ENCODE measurements around the gene CREG2.

GRCh38 chr2:101427743-101428142, 40.4 kb upstream of the CREG2 start:
- TF ChIP-seq CTCF (IDR thresholded peaks at IDR 0.05) (no peak), POLR2AphosphoS5 (IDR thresholded peaks at IDR 0.05) (no peak), EP300 (IDR thresholded peaks at IDR 0.05) (no peak)
